ENCODE measurements around the gene KRTAP10-7.

DNA sequence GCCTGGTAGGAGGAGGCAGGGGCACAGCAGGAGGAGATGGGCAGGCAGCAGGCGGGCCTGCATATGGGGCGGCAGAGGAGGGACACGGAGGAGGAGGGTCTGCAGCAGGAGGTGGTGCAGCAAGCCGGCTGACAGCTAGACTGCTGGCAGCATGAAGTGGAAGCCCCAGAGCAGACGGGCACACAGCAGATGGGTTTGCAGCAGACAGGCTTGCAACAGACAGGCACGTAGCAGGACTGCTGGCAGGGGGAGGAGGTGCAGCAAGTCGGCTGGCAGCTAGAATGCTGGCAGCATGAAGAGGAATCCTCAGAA lies 20.6 kb upstream of the KRTAP10-7 start:
- TF ChIP-seq, protein P1, sequence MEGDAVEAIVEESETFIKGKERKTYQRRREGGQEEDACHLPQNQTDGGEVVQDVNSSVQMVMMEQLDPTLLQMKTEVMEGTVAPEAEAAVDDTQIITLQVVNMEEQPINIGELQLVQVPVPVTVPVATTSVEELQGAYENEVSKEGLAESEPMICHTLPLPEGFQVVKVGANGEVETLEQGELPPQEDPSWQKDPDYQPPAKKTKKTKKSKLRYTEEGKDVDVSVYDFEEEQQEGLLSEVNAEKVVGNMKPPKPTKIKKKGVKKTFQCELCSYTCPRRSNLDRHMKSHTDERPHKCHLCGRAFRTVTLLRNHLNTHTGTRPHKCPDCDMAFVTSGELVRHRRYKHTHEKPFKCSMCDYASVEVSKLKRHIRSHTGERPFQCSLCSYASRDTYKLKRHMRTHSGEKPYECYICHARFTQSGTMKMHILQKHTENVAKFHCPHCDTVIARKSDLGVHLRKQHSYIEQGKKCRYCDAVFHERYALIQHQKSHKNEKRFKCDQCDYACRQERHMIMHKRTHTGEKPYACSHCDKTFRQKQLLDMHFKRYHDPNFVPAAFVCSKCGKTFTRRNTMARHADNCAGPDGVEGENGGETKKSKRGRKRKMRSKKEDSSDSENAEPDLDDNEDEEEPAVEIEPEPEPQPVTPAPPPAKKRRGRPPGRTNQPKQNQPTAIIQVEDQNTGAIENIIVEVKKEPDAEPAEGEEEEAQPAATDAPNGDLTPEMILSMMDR (IDR thresholded peaks at IDR 0.05; ENCODE audit: low read depth, low read length, poor library complexity, severe bottlenecking): no peak
- no peak for TF ChIP-seq EZH2phosphoT487 (IDR thresholded peaks at IDR 0.05; ENCODE audit: borderline replicate concordance, low read length)
